Peyer's patch (tissue), 4 donors: ENCODE measurements around the gene DAND5.

Experiments used
- CTCF ChIP-seq, 6 experiments: fragments of 450-650 bp in 4 of 6; fragments of 200-600 bp in 2 of 6; sonication (generic) in 1 of 6; IDR thresholded peaks; one replicate each; pipeline ENCODE4 v1.5.1; 2017 to 2019; ENCODE audit warnings: antibody characterized with exemption in 6 of 6, mild to moderate bottlenecking in 3 of 6, moderate library complexity in 1 of 6
- POLR2A ChIP-seq, 2 donors: fragments of 450-650 bp; IDR thresholded peaks; one replicate each; pipeline ENCODE4 v1.5.1; 2017; ENCODE audit warnings: antibody characterized with exemption in 2 of 2, mild to moderate bottlenecking in 2 of 2, moderate library complexity in 2 of 2

- TF ChIP-seq CTCF (IDR thresholded peaks at IDR 0.05) (peak in 2 of 6 experiments; percentile 41 to 44), POLR2A (IDR thresholded peaks at IDR 0.05) (peak; percentile 100)
Measured at GRCh38 chr19:12937927-12938778, 31.2 kb upstream of the DAND5 start, which contains the start of gene CALR.
